Measurements from ENCODE around the gene RAPGEF6. TPM values are rescaled to one million over a fixed set of nuclear protein-coding genes. Genes with fewer than 3 reads are reported as not detected.

The RAPGEF6 gene
- polyA plus RNA-seq, 1 donor (not counting 4 experiments of a cell fraction or from before 2014, with no cell fraction given) = 8.7 TPM

GRCh38 chr5:131671994-131672655, 37.1 kb upstream of the RAPGEF6 start:
- H3K4me2 ChIP-seq (ENCODE audit: control insufficient read depth, extremely low read depth, insufficient read depth, low read depth, low read length) = no peak overlapping the region
- H3K36me3 ChIP-seq (ENCODE audit: control insufficient read depth in 2 of 2, extremely low read depth in 1 of 2, insufficient read depth in 2 of 2, low read length in 2 of 2) = peaks cover 15 to 19% of the 10 kb centered on the region in 2 experiments

GRCh38 chr5:131671409-131671808, 36.4 kb upstream of the RAPGEF6 start:
- no peak overlapping the region for H3K27ac ChIP-seq (ENCODE audit: control insufficient read depth, insufficient read depth, low read length)
- no peaks in the 10 kb centered on the region for H4K20me1 ChIP-seq (ENCODE audit: control insufficient read depth, extremely low read depth, insufficient read depth, low read length)
- dilution Hi-C loops (cut with MboI; ENCODE audit: extremely low pct_ligation_motif_present, low sequenced_read_pairs) = no loop called here
- no peak overlapping the region for H3K9ac ChIP-seq (ENCODE audit: control insufficient read depth, extremely low read depth, insufficient read depth, low read length)
- no peaks in the 10 kb centered on the region for H3K4me1 ChIP-seq (ENCODE audit: control insufficient read depth, extremely low read depth, insufficient read depth, low read length)
- no peaks in the 10 kb centered on the region for H3K27me3 ChIP-seq (ENCODE audit: control insufficient read depth, extremely low read depth, insufficient read depth, low read length)
- peaks cover 12 to 15% of the 10 kb centered on the region in 2 experiments for H3K36me3 ChIP-seq (ENCODE audit: control insufficient read depth in 2 of 2, extremely low read depth in 1 of 2, insufficient read depth in 2 of 2, low read length in 2 of 2)
- no peaks in the 10 kb centered on the region for H3K9me1 ChIP-seq (ENCODE audit: control insufficient read depth, extremely low read depth, insufficient read depth, low read length)
- no peak overlapping the region for H2AFZ ChIP-seq (ENCODE audit: control insufficient read depth, low read length)
- no peaks in the 10 kb centered on the region for H3K79me2 ChIP-seq (ENCODE audit: control insufficient read depth, insufficient read depth, low read length)
- FAIRE-seq (no peak), DNase-seq (ENCODE audit: low read depth, low spot score) (no peak)
- TF ChIP-seq EZH2 (IDR thresholded peaks at IDR 0.05; ENCODE audit: low read length) = no peak
- TF ChIP-seq CTCF (optimal IDR thresholded peaks at IDR 0.05 in 1 of 3, IDR thresholded peaks at IDR 0.05 in 1 of 3, conservative IDR thresholded peaks at IDR 0.05 in 1 of 3; ENCODE audit: extremely low read depth in 1 of 3, insufficient read depth in 2 of 3, low read length in 3 of 3) = no peak
- H3K9me3 ChIP-seq (ENCODE audit: control insufficient read depth, low read depth, low read length) = no peaks in the 10 kb centered on the region
- H3K4me2 ChIP-seq (ENCODE audit: control insufficient read depth, extremely low read depth, insufficient read depth, low read depth, low read length) = no peak overlapping the region
- no peak overlapping the region for H3K4me3 ChIP-seq (ENCODE audit: control insufficient read depth in 2 of 3, extremely low read depth in 1 of 3, insufficient read depth in 2 of 3, low read depth in 1 of 3, low read length in 3 of 3)

More at GRCh38 chr5:131671994-131672655, 37.1 kb upstream of the RAPGEF6 start:
- no peak for TF ChIP-seq CTCF (optimal IDR thresholded peaks at IDR 0.05 in 1 of 3, IDR thresholded peaks at IDR 0.05 in 1 of 3, conservative IDR thresholded peaks at IDR 0.05 in 1 of 3; ENCODE audit: extremely low read depth in 1 of 3, insufficient read depth in 2 of 3, low read length in 3 of 3)
- DNase-seq (ENCODE audit: low read depth, low spot score) (no peak), FAIRE-seq (no peak)
- Histone ChIP-seq H3K9me3 (ENCODE audit: control insufficient read depth, low read depth, low read length) (no peaks in the 10 kb centered on the region), H2AFZ (ENCODE audit: control insufficient read depth, low read length) (no peak overlapping the region), H3K4me3 (ENCODE audit: control insufficient read depth in 2 of 3, extremely low read depth in 1 of 3, insufficient read depth in 2 of 3, low read depth in 1 of 3, low read length in 3 of 3) (no peak overlapping the region), H3K9ac (ENCODE audit: control insufficient read depth, extremely low read depth, insufficient read depth, low read length) (no peak overlapping the region), H3K4me1 (ENCODE audit: control insufficient read depth, extremely low read depth, insufficient read depth, low read length) (no peaks in the 10 kb centered on the region), H3K27me3 (ENCODE audit: control insufficient read depth, extremely low read depth, insufficient read depth, low read length) (no peaks in the 10 kb centered on the region), H3K9me1 (ENCODE audit: control insufficient read depth, extremely low read depth, insufficient read depth, low read length) (no peaks in the 10 kb centered on the region), H4K20me1 (ENCODE audit: control insufficient read depth, extremely low read depth, insufficient read depth, low read length) (no peaks in the 10 kb centered on the region), H3K27ac (ENCODE audit: control insufficient read depth, insufficient read depth, low read length) (no peak overlapping the region), H3K79me2 (ENCODE audit: control insufficient read depth, insufficient read depth, low read length) (no peaks in the 10 kb centered on the region)
- dilution Hi-C loops (cut with MboI; ENCODE audit: extremely low pct_ligation_motif_present, low sequenced_read_pairs) = no loop called here

All from keratinocyte (primary cell).